ENCODE data around the gene CFAP77. TPM values are rescaled to one million over a fixed set of nuclear protein-coding genes. Genes with fewer than 3 reads are reported as not detected.

Gene CFAP77
- total RNA-seq, 4 donors from 2014 or later: not detected

DNA sequence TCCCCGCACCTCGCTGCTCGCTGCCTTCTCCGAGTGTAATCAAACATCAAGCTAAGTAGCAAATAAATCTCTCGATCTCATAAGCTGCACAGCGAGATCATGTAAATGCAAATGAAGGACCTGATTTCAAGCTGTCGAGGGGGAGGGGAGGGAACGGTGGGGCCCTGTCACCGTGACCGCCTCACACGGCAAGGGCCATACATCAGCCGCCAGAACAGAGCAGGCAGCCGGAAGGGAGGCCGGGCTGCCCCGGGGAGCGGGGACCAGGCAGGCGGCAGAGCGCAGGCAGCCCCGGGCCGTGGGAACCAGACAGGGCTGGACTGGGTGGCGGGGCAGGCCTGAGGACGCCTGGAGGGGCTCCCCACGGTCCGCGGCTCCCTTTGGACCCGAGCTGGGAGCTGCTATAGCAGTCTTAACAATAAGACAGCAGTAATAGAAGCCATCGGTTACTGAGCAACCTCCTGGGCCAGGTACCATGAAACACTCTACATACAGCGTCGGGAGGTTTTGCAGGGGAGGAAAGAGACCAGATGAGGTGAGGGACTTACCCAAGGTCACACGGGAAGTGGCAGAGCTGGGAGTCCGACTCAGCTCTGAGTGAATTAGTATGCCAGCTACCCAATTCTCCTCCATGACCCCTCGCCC, 76.8 kb downstream of the CFAP77 start:
- Histone ChIP-seq H3K4me3 (no peak overlapping the region), H3K4me1 (no peaks in the 10 kb centered on the region), H3K9me3 (no peaks in the 10 kb centered on the region), H3K27me3 (peaks cover 0 to 83% (median 18%) of the 10 kb centered on the region in 4 donors), H3K27ac (replicated peaks in 1 of 4) (no peak overlapping the region), H3K36me3 (no peaks in the 10 kb centered on the region)
- 51% methylated on average over 23 of the region's 32 CpGs for WGBS
- intact Hi-C loops (cut with DNase I): no loop called here
- TF ChIP-seq POLR2AphosphoS5 (IDR thresholded peaks at IDR 0.05) (no peak), EP300 (IDR thresholded peaks at IDR 0.05) (no peak), POLR2A (IDR thresholded peaks at IDR 0.05; ENCODE audit: low read depth) (no peak)
- TF ChIP-seq, protein P1, sequence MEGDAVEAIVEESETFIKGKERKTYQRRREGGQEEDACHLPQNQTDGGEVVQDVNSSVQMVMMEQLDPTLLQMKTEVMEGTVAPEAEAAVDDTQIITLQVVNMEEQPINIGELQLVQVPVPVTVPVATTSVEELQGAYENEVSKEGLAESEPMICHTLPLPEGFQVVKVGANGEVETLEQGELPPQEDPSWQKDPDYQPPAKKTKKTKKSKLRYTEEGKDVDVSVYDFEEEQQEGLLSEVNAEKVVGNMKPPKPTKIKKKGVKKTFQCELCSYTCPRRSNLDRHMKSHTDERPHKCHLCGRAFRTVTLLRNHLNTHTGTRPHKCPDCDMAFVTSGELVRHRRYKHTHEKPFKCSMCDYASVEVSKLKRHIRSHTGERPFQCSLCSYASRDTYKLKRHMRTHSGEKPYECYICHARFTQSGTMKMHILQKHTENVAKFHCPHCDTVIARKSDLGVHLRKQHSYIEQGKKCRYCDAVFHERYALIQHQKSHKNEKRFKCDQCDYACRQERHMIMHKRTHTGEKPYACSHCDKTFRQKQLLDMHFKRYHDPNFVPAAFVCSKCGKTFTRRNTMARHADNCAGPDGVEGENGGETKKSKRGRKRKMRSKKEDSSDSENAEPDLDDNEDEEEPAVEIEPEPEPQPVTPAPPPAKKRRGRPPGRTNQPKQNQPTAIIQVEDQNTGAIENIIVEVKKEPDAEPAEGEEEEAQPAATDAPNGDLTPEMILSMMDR (IDR thresholded peaks at IDR 0.05): no peak
- no peak for DNase-seq (ENCODE audit: extremely low spot score)

DNA sequence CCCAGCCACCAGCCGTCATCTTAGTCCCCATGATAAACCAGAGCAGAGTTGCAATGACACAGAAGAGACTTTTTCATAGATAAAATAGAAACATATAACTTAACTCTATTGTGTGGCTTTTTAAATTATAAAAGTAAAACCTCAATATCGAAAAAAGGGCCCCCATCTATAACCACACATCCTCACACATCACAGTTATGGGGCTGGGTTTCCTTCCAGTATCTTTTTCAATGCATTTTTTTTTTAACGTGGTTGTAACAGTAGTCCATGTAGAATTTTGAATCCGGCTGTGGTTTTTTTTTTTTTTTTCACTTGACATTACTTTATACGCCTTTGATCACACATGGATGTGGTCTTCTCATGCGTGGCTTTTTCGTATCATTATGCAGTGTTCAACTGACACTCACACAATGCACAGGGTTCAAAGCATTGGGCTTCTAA, 77.4 kb downstream of the CFAP77 start:
- 79% methylated on average over 7 of the region's 7 CpGs for WGBS
- Histone ChIP-seq H3K27me3 (peaks cover 0 to 80% (median 18%) of the 10 kb centered on the region in 4 donors), H3K4me3 (no peak overlapping the region), H3K9me3 (no peaks in the 10 kb centered on the region), H3K4me1 (no peaks in the 10 kb centered on the region), H3K27ac (replicated peaks in 1 of 4) (no peak overlapping the region), H3K36me3 (no peaks in the 10 kb centered on the region)
- DNase-seq (ENCODE audit: extremely low spot score): no peak
- TF ChIP-seq POLR2A (IDR thresholded peaks at IDR 0.05; ENCODE audit: low read depth) (no peak), POLR2AphosphoS5 (IDR thresholded peaks at IDR 0.05) (no peak)
- intact Hi-C loops (cut with DNase I): no loop called here

DNA sequence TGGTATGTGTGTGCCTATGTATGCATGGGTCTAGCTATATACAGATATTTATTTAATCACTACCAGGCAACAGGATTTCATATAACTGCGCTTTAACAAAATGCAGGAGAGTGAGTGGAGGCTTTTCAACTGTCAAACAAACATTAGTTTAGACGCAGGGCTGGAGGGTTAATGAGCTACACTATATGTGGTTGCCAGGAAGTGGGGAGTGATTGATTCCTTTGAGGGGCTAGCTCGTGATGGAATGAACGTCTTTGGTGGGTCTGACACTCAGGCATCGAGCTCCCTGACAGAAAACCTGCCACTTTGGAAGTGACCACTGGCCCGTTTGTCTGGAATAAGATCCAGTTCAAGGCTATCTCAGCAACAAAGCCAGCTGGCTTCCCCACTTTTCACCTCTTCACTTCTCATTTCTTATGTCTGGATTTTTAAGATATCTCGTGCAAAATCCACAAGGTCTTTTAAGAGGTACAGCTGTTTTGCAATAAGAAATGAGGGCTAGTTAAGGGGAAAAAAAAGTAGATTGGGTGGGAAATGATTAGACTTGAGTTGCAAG, 78.0 kb downstream of the CFAP77 start:
- TF ChIP-seq POLR2AphosphoS5 (IDR thresholded peaks at IDR 0.05) (no peak), POLR2A (IDR thresholded peaks at IDR 0.05; ENCODE audit: low read depth) (no peak), EP300 (IDR thresholded peaks at IDR 0.05) (no peak)
- TF ChIP-seq, protein P1 (IDR thresholded peaks at IDR 0.05): no peak
- 29% methylated on average over 7 of the region's 7 CpGs for WGBS
- H3K4me3 ChIP-seq: no peak overlapping the region
- peaks cover 0 to 81% (median 18%) of the 10 kb centered on the region in 4 donors for H3K27me3 ChIP-seq
- H3K36me3 ChIP-seq: no peaks in the 10 kb centered on the region
- intact Hi-C loops (cut with DNase I): no loop called here
- no peak for DNase-seq (ENCODE audit: extremely low spot score)
- no peak overlapping the region for H3K27ac ChIP-seq (replicated peaks in 1 of 4)
- H3K4me1 ChIP-seq: no peaks in the 10 kb centered on the region
- H3K9me3 ChIP-seq: no peaks in the 10 kb centered on the region

DNA sequence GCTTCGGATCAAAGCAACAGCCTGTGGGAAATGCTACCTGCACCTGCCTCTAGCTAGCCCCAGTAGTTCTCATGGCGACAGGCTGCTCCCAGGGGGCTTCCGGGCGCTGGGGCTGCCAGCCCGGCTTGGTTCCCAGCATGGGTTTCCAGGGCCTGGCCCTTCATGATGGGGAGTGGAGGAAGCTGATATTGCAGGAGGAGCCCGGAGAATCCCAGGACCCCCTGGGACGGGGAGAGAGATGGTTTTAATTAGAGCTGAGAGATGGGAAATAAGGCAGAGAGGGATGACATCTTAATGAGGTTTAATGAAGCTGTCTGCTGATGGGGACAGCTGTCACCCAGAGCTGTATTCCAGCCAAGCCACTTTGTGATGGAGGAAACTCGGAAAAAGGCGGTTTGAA, 78.6 kb downstream of the CFAP77 start:
- no peaks in the 10 kb centered on the region for H3K36me3 ChIP-seq
- peaks cover 0 to 3% (median 0%) of the 10 kb centered on the region in 4 donors for H3K9me3 ChIP-seq
- H3K4me3 ChIP-seq: no peak overlapping the region
- 51% methylated on average over 6 of the region's 9 CpGs for WGBS
- no peak overlapping the region for H3K27ac ChIP-seq (replicated peaks in 1 of 4)
- DNase-seq (ENCODE audit: extremely low spot score): no peak
- intact Hi-C loops (cut with DNase I): no loop called here
- TF ChIP-seq, protein P1 (IDR thresholded peaks at IDR 0.05): no peak
- TF ChIP-seq POLR2AphosphoS5 (IDR thresholded peaks at IDR 0.05): no peak
- no peak for TF ChIP-seq POLR2A (IDR thresholded peaks at IDR 0.05; ENCODE audit: low read depth)
- no peak for TF ChIP-seq EP300 (IDR thresholded peaks at IDR 0.05)
- peaks cover 0 to 79% (median 18%) of the 10 kb centered on the region in 4 donors for H3K27me3 ChIP-seq
- H3K4me1 ChIP-seq: no peaks in the 10 kb centered on the region

DNA sequence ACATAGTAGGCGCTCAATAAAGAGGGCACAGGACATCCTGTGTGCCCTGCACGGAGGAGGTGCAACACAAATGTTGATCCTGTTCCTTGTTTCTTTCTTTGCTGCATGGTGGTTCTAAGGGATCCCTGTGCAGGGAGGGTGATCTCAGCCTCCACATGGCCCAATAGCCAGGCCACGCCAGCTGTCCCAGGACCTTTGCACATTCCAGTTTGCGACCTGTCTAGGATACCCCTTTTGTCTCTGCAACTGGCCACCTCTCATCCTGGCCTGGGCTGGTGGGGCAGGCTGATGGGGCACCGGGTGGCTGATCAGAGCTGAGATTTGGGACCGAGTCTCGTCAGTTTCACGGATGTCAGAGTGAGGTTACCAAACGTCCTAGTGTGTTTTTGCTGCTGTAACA, 79.5 kb downstream of the CFAP77 start:
- H3K36me3 ChIP-seq: no peaks in the 10 kb centered on the region
- no peak overlapping the region for H3K27ac ChIP-seq (replicated peaks in 1 of 4)
- H3K9me3 ChIP-seq: peaks cover 0 to 6% (median 4%) of the 10 kb centered on the region in 4 donors
- no peaks in the 10 kb centered on the region for H3K4me1 ChIP-seq
- H3K4me3 ChIP-seq: no peak overlapping the region
- 74% methylated on average over 9 of the region's 9 CpGs for WGBS
- no peak for DNase-seq (ENCODE audit: extremely low spot score)
- TF ChIP-seq EP300 (IDR thresholded peaks at IDR 0.05) (no peak), POLR2A (IDR thresholded peaks at IDR 0.05; ENCODE audit: low read depth) (no peak), POLR2AphosphoS5 (IDR thresholded peaks at IDR 0.05) (no peak)
- TF ChIP-seq, protein P1 (IDR thresholded peaks at IDR 0.05): no peak
- intact Hi-C loops (cut with DNase I): no loop called here
- peaks cover 0 to 79% (median 18%) of the 10 kb centered on the region in 4 donors for H3K27me3 ChIP-seq
